SK-N-SH treated with all-trans-retinoic acid at 6 μM for 48 hours (cell line): ENCODE data around the gene ACSS3.
"Not testable (repeated sequence)": the region's sequence is repeated elsewhere in the genome, so short reads cannot be mapped to it uniquely, and the experiment has no call there.

Experiments used
- ATAC-seq: fragments of 200-7000 bp; cut with Tn5 transposase; 3 replicates; pipeline ENCODE4 v1.9.1; 2020; ENCODE audit warnings: mild to moderate bottlenecking, moderate library complexity
- ARNTL ChIP-seq: fragments of 450-650 bp; formaldehyde crosslinking; IDR thresholded peaks from 2 replicates; pipeline ENCODE4 v1.5.0; 2020; ENCODE audit warnings: low read depth, mild to moderate bottlenecking, moderate library complexity, borderline replicate concordance
- BACH2 ChIP-seq: fragments of 250-450 bp; sonication (Bioruptor Pico); IDR thresholded peaks from 2 replicates; pipeline ENCODE4 v1.9.0; 2021; ENCODE audit warnings: mild to moderate bottlenecking, borderline replicate concordance
- CSDC2 ChIP-seq: fragments of 250-450 bp; sonication (Bioruptor Pico); IDR thresholded peaks from 2 replicates; pipeline ENCODE4 v1.5.0; 2020; ENCODE audit warnings: mild to moderate bottlenecking, moderate library complexity
- ESRRG ChIP-seq: fragments of 250-450 bp; sonication (Bioruptor Pico); IDR thresholded peaks from 2 replicates; pipeline ENCODE4 v1.6.1; 2021; ENCODE audit warnings: mild to moderate bottlenecking
- GLIS3 ChIP-seq: fragments of 250-450 bp; sonication (Bioruptor Pico); IDR thresholded peaks from 2 replicates; pipeline ENCODE4 v1.5.0; 2020; ENCODE audit warnings: mild to moderate bottlenecking, moderate library complexity
- ISL1 ChIP-seq: fragments of 250-450 bp; sonication (Bioruptor Pico); IDR thresholded peaks from 2 replicates; pipeline ENCODE4 v2.1.2; 2022; ENCODE audit warnings: mild to moderate bottlenecking, moderate library complexity
- OSR1 ChIP-seq: fragments of 250-450 bp; sonication (Bioruptor Pico); IDR thresholded peaks from 2 replicates; pipeline ENCODE4 v1.8.0; 2022; ENCODE audit warnings: moderate library complexity, mild to moderate bottlenecking, inconsistent platforms
- PPARA ChIP-seq: fragments of 250-450 bp; sonication (Bioruptor Pico); IDR thresholded peaks from 2 replicates; pipeline ENCODE4 v1.5.0; 2020; ENCODE audit warnings: mild to moderate bottlenecking, borderline replicate concordance
- RARB ChIP-seq: fragments of 250-450 bp; sonication (Bioruptor Pico); IDR thresholded peaks from 2 replicates; pipeline ENCODE4 v1.8.0; 2021; ENCODE audit warnings: mild to moderate bottlenecking, moderate library complexity
- SNAI2 ChIP-seq: fragments of 250-450 bp; sonication (Bioruptor Pico); IDR thresholded peaks from 2 replicates; pipeline ENCODE4 v1.5.0; 2020; ENCODE audit warnings: mild to moderate bottlenecking, moderate library complexity
- TCF4 ChIP-seq: fragments of 250-450 bp; sonication (Bioruptor Pico); IDR thresholded peaks from 2 replicates; pipeline ENCODE4 v1.8.0; 2021; ENCODE audit warnings: mild to moderate bottlenecking, moderate library complexity, borderline replicate concordance
- TOX ChIP-seq: fragments of 250-450 bp; sonication (Bioruptor Pico); IDR thresholded peaks from 2 replicates; pipeline ENCODE4 v1.8.0; 2021; ENCODE audit warnings: mild to moderate bottlenecking, moderate library complexity, borderline replicate concordance
- ZC3H10 ChIP-seq: fragments of 250-450 bp; sonication (Bioruptor Pico); IDR thresholded peaks from 2 replicates; pipeline ENCODE4 v1.5.1; 2021; ENCODE audit warnings: mild to moderate bottlenecking, moderate library complexity
- ZFP3 ChIP-seq: fragments of 250-450 bp; sonication (Bioruptor Pico); IDR thresholded peaks from 2 replicates; pipeline ENCODE4 v1.5.0; 2020; ENCODE audit warnings: mild to moderate bottlenecking, moderate library complexity
- ZFP30 ChIP-seq: fragments of 450-650 bp; formaldehyde crosslinking; IDR thresholded peaks from 2 replicates; pipeline ENCODE4 v1.5.0; 2022; ENCODE audit warnings: mild to moderate bottlenecking, moderate library complexity
- ZNF565 ChIP-seq: fragments of 450-650 bp; formaldehyde crosslinking; conservative IDR thresholded peaks from 2 replicates; pipeline ENCODE4 v1.5.0; 2020; ENCODE audit warnings: low read depth, mild to moderate bottlenecking, moderate library complexity
- ZNF70 ChIP-seq: fragments of 450-650 bp; formaldehyde crosslinking; IDR thresholded peaks from 2 replicates; pipeline ENCODE4 v1.5.0; 2020; ENCODE audit warnings: mild to moderate bottlenecking, moderate library complexity
- ZNF8 ChIP-seq: fragments of 450-650 bp; formaldehyde crosslinking; IDR thresholded peaks from 2 replicates; pipeline ENCODE4 v1.5.0; 2020; ENCODE audit warnings: mild to moderate bottlenecking, moderate library complexity
- TF ChIP-seq, protein P1 (sequence below): fragments of 250-450 bp; sonication (Bioruptor Pico); IDR thresholded peaks from 2 replicates; pipeline ENCODE4 v1.5.0; 2020; ENCODE audit warnings: mild to moderate bottlenecking, moderate library complexity
- TF ChIP-seq, protein P2 (sequence below): fragments of 250-450 bp; sonication (Bioruptor Pico); IDR thresholded peaks from 2 replicates; pipeline ENCODE4 v1.8.0; 2020; ENCODE audit warnings: mild to moderate bottlenecking, moderate library complexity, borderline replicate concordance
- TF ChIP-seq, protein P3 (sequence below): fragments of 250-450 bp; sonication (Bioruptor Pico); IDR thresholded peaks from 2 replicates; pipeline ENCODE4 v1.5.1; 2020; ENCODE audit warnings: low read depth, mild to moderate bottlenecking, moderate library complexity
- TF ChIP-seq, protein P4 (sequence below): fragments of 250-450 bp; sonication (Bioruptor Pico); IDR thresholded peaks from 2 replicates; pipeline ENCODE4 v1.8.0; 2021; ENCODE audit warnings: low read depth, mild to moderate bottlenecking, moderate library complexity, borderline replicate concordance

ACSS3 gene

DNA sequence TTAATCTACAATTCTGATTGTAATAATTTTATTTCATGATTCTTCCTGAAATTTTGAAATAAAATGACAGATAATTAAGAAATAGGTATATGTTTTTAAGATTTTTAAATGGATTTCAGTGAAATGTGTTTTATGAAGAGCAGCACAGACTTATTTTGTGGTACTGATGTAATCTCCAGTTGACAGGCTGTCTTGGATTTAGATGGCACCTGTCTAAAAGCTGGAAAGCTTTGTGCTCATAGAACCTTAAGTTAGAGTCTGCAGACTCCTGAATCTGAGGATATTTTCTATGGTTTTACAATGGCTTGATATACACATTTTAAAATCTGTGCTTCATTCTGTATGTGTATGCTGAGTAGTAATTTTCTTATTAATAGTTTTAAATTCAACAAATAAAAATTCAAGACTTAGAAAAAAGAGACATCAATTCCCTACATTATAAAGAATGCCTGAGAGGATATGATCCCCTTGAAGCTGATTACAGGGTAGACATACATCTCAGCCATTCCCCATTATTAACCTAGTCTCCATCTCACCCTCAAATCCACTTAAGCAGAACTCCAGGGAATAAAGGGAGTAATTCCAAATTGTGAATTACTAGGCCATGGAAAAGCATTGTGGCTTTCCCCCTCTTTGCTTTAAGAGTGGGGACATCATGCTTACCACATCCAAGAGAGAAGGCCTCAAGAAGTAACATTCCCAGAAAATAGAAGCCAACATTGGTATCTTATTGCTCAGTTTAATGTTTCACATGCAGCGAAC, 33.7 kb upstream of the ACSS3 start:
- TF ChIP-seq ZNF8 (CRISPR knock-in tag): no peak
- TF ChIP-seq OSR1 (CRISPR knock-in tag): no peak
- TF ChIP-seq RARB: no peak
- no peak for TF ChIP-seq BACH2
- no peak for TF ChIP-seq ISL1
- TF ChIP-seq CSDC2 (CRISPR knock-in tag): no peak
- TF ChIP-seq, protein P1, sequence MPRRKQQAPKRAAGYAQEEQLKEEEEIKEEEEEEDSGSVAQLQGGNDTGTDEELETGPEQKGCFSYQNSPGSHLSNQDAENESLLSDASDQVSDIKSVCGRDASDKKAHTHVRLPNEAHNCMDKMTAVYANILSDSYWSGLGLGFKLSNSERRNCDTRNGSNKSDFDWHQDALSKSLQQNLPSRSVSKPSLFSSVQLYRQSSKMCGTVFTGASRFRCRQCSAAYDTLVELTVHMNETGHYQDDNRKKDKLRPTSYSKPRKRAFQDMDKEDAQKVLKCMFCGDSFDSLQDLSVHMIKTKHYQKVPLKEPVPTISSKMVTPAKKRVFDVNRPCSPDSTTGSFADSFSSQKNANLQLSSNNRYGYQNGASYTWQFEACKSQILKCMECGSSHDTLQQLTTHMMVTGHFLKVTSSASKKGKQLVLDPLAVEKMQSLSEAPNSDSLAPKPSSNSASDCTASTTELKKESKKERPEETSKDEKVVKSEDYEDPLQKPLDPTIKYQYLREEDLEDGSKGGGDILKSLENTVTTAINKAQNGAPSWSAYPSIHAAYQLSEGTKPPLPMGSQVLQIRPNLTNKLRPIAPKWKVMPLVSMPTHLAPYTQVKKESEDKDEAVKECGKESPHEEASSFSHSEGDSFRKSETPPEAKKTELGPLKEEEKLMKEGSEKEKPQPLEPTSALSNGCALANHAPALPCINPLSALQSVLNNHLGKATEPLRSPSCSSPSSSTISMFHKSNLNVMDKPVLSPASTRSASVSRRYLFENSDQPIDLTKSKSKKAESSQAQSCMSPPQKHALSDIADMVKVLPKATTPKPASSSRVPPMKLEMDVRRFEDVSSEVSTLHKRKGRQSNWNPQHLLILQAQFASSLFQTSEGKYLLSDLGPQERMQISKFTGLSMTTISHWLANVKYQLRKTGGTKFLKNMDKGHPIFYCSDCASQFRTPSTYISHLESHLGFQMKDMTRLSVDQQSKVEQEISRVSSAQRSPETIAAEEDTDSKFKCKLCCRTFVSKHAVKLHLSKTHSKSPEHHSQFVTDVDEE (CRISPR knock-in tag): no peak
- no peak for TF ChIP-seq ZFP30 (CRISPR knock-in tag)
- no peak for TF ChIP-seq ARNTL
- TF ChIP-seq, all 23 proteins: peak for 0
- ATAC-seq: no peak

DNA sequence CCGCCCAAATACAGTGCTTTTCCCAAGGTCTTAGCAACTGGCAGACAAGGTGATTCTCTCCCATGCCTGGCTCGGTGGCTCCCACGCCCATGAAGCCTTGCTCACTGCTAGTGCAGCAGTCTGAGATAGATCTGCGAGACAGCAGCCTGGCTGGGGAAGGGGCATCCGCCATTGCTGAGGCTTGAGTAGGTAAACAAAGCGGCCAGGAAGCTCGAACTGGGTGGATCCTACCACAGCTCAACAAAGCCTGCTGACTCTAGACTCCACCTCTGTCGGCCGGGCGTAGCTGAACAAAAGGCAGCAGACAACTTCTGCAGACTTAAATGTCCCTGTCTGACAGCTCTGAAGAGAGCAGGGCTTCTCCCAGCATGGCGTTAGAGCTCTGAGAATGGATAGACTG, 12.9 kb upstream of the ACSS3 start:
- not testable (repeated sequence) for ATAC-seq

DNA sequence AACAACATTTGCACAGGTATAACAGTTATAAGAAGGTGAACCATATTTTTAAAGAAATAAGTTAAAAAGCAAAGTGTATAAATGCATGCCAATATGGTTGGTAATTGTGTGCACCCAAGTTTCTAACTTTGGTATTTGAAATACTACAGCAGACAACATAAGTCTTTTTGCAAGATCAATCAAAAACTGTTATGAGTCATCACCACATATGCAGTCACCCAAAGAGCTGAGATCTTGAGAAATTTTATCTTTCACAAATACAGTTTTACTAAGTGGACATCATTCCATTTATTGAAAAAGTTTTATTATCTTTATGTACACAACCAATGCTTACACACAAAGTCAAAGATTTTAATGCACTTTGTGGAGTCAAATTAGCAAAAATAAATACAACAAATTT, 7.0 kb upstream of the ACSS3 start:
- no peak for TF ChIP-seq BACH2
- no peak for TF ChIP-seq ARNTL
- TF ChIP-seq RARB: no peak
- TF ChIP-seq ZNF8 (CRISPR knock-in tag): no peak
- no peak for TF ChIP-seq ZFP30 (CRISPR knock-in tag)
- TF ChIP-seq GLIS3 (CRISPR knock-in tag): no peak
- no peak for TF ChIP-seq ZNF565 (CRISPR knock-in tag)
- TF ChIP-seq, protein P2, sequence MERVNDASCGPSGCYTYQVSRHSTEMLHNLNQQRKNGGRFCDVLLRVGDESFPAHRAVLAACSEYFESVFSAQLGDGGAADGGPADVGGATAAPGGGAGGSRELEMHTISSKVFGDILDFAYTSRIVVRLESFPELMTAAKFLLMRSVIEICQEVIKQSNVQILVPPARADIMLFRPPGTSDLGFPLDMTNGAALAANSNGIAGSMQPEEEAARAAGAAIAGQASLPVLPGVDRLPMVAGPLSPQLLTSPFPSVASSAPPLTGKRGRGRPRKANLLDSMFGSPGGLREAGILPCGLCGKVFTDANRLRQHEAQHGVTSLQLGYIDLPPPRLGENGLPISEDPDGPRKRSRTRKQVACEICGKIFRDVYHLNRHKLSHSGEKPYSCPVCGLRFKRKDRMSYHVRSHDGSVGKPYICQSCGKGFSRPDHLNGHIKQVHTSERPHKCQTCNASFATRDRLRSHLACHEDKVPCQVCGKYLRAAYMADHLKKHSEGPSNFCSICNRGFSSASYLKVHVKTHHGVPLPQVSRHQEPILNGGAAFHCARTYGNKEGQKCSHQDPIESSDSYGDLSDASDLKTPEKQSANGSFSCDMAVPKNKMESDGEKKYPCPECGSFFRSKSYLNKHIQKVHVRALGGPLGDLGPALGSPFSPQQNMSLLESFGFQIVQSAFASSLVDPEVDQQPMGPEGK (CRISPR knock-in tag): no peak
- TF ChIP-seq PPARA (CRISPR knock-in tag): no peak
- TF ChIP-seq, protein P3, sequence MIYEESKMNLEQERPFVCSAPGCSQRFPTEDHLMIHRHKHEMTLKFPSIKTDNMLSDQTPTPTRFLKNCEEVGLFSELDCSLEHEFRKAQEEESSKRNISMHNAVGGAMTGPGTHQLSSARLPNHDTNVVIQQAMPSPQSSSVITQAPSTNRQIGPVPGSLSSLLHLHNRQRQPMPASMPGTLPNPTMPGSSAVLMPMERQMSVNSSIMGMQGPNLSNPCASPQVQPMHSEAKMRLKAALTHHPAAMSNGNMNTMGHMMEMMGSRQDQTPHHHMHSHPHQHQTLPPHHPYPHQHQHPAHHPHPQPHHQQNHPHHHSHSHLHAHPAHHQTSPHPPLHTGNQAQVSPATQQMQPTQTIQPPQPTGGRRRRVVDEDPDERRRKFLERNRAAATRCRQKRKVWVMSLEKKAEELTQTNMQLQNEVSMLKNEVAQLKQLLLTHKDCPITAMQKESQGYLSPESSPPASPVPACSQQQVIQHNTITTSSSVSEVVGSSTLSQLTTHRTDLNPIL (CRISPR knock-in tag): no peak
- TF ChIP-seq ZC3H10 (CRISPR knock-in tag): no peak
- TF ChIP-seq ZNF70 (CRISPR knock-in tag): no peak
- no peak for TF ChIP-seq OSR1 (CRISPR knock-in tag)
- TF ChIP-seq TOX: no peak
- TF ChIP-seq TCF4 (CRISPR knock-in tag): no peak
- TF ChIP-seq, protein P1 (CRISPR knock-in tag): no peak
- no peak for TF ChIP-seq ZFP3 (CRISPR knock-in tag)
- ATAC-seq: no peak

DNA sequence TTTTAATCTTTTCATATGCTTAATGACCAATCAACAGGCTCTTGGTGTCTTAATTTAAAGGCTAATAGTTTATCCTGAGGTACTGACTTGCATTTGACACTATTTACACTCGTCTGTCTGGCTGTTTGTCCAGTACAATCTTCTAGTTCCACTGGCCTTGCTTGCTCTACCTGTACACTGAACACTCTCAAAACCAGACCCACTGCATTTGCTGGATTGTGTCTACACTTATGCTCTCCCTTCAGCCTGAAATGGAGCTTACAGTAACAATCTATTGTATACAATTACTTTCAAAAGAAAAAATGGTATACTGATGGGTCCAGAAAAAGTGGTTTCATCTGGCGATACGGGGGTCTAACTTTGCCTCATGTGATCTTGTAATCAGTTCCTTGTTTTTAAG, 2.3 kb upstream of the ACSS3 start:
- ATAC-seq: no peak
- TF ChIP-seq PPARA (CRISPR knock-in tag) (no peak), ZC3H10 (CRISPR knock-in tag) (no peak), ZFP3 (CRISPR knock-in tag) (no peak), RARB (no peak), OSR1 (CRISPR knock-in tag) (no peak), ZNF565 (CRISPR knock-in tag) (no peak), CSDC2 (CRISPR knock-in tag) (no peak), SNAI2 (CRISPR knock-in tag) (no peak), GLIS3 (CRISPR knock-in tag) (no peak), ESRRG (CRISPR knock-in tag) (no peak)
- TF ChIP-seq, protein P4, sequence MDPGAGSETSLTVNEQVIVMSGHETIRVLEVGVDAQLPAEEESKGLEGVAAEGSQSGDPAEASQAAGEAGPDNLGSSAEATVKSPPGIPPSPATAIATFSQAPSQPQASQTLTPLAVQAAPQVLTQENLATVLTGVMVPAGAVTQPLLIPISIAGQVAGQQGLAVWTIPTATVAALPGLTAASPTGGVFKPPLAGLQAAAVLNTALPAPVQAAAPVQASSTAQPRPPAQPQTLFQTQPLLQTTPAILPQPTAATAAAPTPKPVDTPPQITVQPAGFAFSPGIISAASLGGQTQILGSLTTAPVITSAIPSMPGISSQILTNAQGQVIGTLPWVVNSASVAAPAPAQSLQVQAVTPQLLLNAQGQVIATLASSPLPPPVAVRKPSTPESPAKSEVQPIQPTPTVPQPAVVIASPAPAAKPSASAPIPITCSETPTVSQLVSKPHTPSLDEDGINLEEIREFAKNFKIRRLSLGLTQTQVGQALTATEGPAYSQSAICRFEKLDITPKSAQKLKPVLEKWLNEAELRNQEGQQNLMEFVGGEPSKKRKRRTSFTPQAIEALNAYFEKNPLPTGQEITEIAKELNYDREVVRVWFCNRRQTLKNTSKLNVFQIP (CRISPR knock-in tag): no peak
- TF ChIP-seq, protein P2 (CRISPR knock-in tag): no peak
- TF ChIP-seq, protein P3 (CRISPR knock-in tag): no peak
